ENCODE measurements around the gene ZCCHC4. TPM values are rescaled to one million over a fixed set of nuclear protein-coding genes. Genes with fewer than 3 reads are reported as not detected.

ZCCHC4 gene
- polyA plus RNA-seq, 1 donor (not counting 4 experiments of a cell fraction or from before 2014, with no cell fraction given) = 10.8 TPM

GRCh38 chr4:25343671-25344070 lies 31.1 kb downstream of the ZCCHC4 start:
- H3K4me3 ChIP-seq (ENCODE audit: control insufficient read depth in 2 of 3, extremely low read depth in 1 of 3, insufficient read depth in 2 of 3, low read depth in 1 of 3, low read length in 3 of 3) = no peak overlapping the region
- H3K27me3 ChIP-seq (ENCODE audit: control insufficient read depth, extremely low read depth, insufficient read depth, low read length) = no peaks in the 10 kb centered on the region
- H3K9ac ChIP-seq (ENCODE audit: control insufficient read depth, extremely low read depth, insufficient read depth, low read length) = no peak overlapping the region
- no peak overlapping the region for H2AFZ ChIP-seq (ENCODE audit: control insufficient read depth, low read length)
- H3K27ac ChIP-seq (ENCODE audit: control insufficient read depth, insufficient read depth, low read length) = no peak overlapping the region
- DNase-seq (ENCODE audit: low read depth, low spot score) (no peak), FAIRE-seq (no peak)
- H3K4me1 ChIP-seq (ENCODE audit: control insufficient read depth, extremely low read depth, insufficient read depth, low read length) = no peaks in the 10 kb centered on the region
- TF ChIP-seq CTCF (optimal IDR thresholded peaks at IDR 0.05 in 1 of 3, IDR thresholded peaks at IDR 0.05 in 1 of 3, conservative IDR thresholded peaks at IDR 0.05 in 1 of 3; ENCODE audit: extremely low read depth in 1 of 3, insufficient read depth in 2 of 3, low read length in 3 of 3) = no peak
- no peak for TF ChIP-seq EZH2 (IDR thresholded peaks at IDR 0.05; ENCODE audit: low read length)
- no peaks in the 10 kb centered on the region for H3K9me1 ChIP-seq (ENCODE audit: control insufficient read depth, extremely low read depth, insufficient read depth, low read length)
- no peaks in the 10 kb centered on the region for H3K79me2 ChIP-seq (ENCODE audit: control insufficient read depth, insufficient read depth, low read length)
- H3K4me2 ChIP-seq (ENCODE audit: control insufficient read depth, extremely low read depth, insufficient read depth, low read depth, low read length) = no peak overlapping the region
- no peaks in the 10 kb centered on the region for H3K9me3 ChIP-seq (ENCODE audit: control insufficient read depth, low read depth, low read length)
- H4K20me1 ChIP-seq (ENCODE audit: control insufficient read depth, extremely low read depth, insufficient read depth, low read length) = no peaks in the 10 kb centered on the region
- dilution Hi-C loops (cut with MboI; ENCODE audit: extremely low pct_ligation_motif_present, low sequenced_read_pairs) = no loop called here
- peaks cover 0 to 1% of the 10 kb centered on the region in 2 experiments for H3K36me3 ChIP-seq (ENCODE audit: control insufficient read depth in 2 of 2, extremely low read depth in 1 of 2, insufficient read depth in 2 of 2, low read length in 2 of 2)

- Histone ChIP-seq H3K36me3 (ENCODE audit: control insufficient read depth in 2 of 2, extremely low read depth in 1 of 2, insufficient read depth in 2 of 2, low read length in 2 of 2) (peaks cover 0 to 1% of the 10 kb centered on the region in 2 experiments), H3K27ac (ENCODE audit: control insufficient read depth, insufficient read depth, low read length) (no peak overlapping the region), H3K4me3 (ENCODE audit: control insufficient read depth in 2 of 3, extremely low read depth in 1 of 3, insufficient read depth in 2 of 3, low read depth in 1 of 3, low read length in 3 of 3) (no peak overlapping the region), H2AFZ (ENCODE audit: control insufficient read depth, low read length) (no peak overlapping the region), H3K9me3 (ENCODE audit: control insufficient read depth, low read depth, low read length) (no peaks in the 10 kb centered on the region), H3K9me1 (ENCODE audit: control insufficient read depth, extremely low read depth, insufficient read depth, low read length) (no peaks in the 10 kb centered on the region), H3K9ac (ENCODE audit: control insufficient read depth, extremely low read depth, insufficient read depth, low read length) (no peak overlapping the region), H3K27me3 (ENCODE audit: control insufficient read depth, extremely low read depth, insufficient read depth, low read length) (no peaks in the 10 kb centered on the region), H3K79me2 (ENCODE audit: control insufficient read depth, insufficient read depth, low read length) (no peaks in the 10 kb centered on the region), H3K4me1 (ENCODE audit: control insufficient read depth, extremely low read depth, insufficient read depth, low read length) (no peaks in the 10 kb centered on the region), H3K4me2 (ENCODE audit: control insufficient read depth, extremely low read depth, insufficient read depth, low read depth, low read length) (no peak overlapping the region), H4K20me1 (ENCODE audit: control insufficient read depth, extremely low read depth, insufficient read depth, low read length) (no peaks in the 10 kb centered on the region)
- FAIRE-seq (no peak), DNase-seq (ENCODE audit: low read depth, low spot score) (no peak)
- dilution Hi-C loops (cut with MboI; ENCODE audit: extremely low pct_ligation_motif_present, low sequenced_read_pairs) = no loop called here
- no peak for TF ChIP-seq EZH2 (IDR thresholded peaks at IDR 0.05; ENCODE audit: low read length)
- no peak for TF ChIP-seq CTCF (optimal IDR thresholded peaks at IDR 0.05 in 1 of 3, IDR thresholded peaks at IDR 0.05 in 1 of 3, conservative IDR thresholded peaks at IDR 0.05 in 1 of 3; ENCODE audit: extremely low read depth in 1 of 3, insufficient read depth in 2 of 3, low read length in 3 of 3)
Measured at GRCh38 chr4:25345744-25346143, 33.2 kb downstream of the ZCCHC4 start.

All from keratinocyte (primary cell).